Type B pancreatic cell (in vitro differentiated cells): ENCODE data around the gene GTF2H1. TPM values are rescaled to one million over a fixed set of nuclear protein-coding genes. Genes with fewer than 3 reads are reported as not detected.

ENCODE experiments used
- DNase-seq: peaks from one replicate; pipeline ENCODE4 v3.0.0; 2021; ENCODE audit warnings: mixed read lengths; ENCODE audit not compliant: unreplicated experiment; ENCODE audit errors: extremely low spot score
- H3K27ac Mint-ChIP-seq: 2 replicates; pipeline ENCODE4 v1.8.0; 2021; ENCODE audit warnings: mild to moderate bottlenecking, mixed read lengths
- H3K27me3 Mint-ChIP-seq: 2 replicates; pipeline ENCODE4 v1.8.0; 2021; ENCODE audit warnings: mixed read lengths
- H3K36me3 Mint-ChIP-seq: 2 replicates; pipeline ENCODE4 v1.8.0; 2021; ENCODE audit warnings: mixed read lengths
- H3K4me1 Mint-ChIP-seq: one replicate; pipeline ENCODE4 v1.8.0; 2021; ENCODE audit warnings: mixed read lengths; ENCODE audit not compliant: unreplicated experiment
- H3K4me3 Mint-ChIP-seq: 2 replicates; pipeline ENCODE4 v1.8.0; 2021; ENCODE audit warnings: mild to moderate bottlenecking, mixed read lengths
- H3K9me3 Mint-ChIP-seq: 2 replicates; pipeline ENCODE4 v1.8.0; 2021; ENCODE audit warnings: mixed read lengths
- total RNA-seq: library from RNA; stranded (reverse); gene quantifications from 2 replicates; pipeline ENCODE4 v1.2.1, GENCODE V29; 2021; ENCODE audit warnings: low replicate concordance
- TF ChIP-seq, protein P1 (sequence below): fragments of 200-600 bp; sonication (generic); conservative IDR thresholded peaks from 2 replicates; pipeline ENCODE4 v1.5.0; 2021; ENCODE audit warnings: antibody characterized with exemption, mild to moderate bottlenecking

The GTF2H1 gene
- total RNA-seq, 1 donor from 2014 or later, result 41.6 TPM

DNA sequence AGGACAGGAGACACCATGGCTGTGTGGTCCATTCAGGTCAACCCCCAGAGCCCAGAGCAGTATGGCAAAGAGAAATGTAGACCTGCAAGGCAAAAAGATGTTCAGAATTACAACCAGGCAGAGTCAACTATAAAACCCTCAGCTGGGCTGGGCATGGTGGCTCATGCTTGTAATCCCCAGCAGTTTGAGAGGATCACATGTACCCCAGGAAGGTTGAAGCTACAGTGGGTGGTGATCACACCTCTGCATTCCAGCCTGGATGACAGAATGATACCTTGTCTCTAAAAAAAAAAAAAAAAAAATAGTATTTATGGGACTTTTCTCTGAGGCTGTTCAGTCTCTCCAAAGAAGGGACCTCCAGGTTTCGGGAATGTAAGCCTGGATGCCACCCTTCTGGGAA lies 53.6 kb downstream of the GTF2H1 start:
- Mint-ChIP-seq H3K9me3 (no peaks in the 10 kb centered on the region), H3K4me3 (no peak overlapping the region), H3K27ac (no peak overlapping the region), H3K27me3 (no peaks in the 10 kb centered on the region), H3K36me3 (no peaks in the 10 kb centered on the region), H3K4me1 (no peaks in the 10 kb centered on the region)
- no peak for DNase-seq
- TF ChIP-seq, protein P1, sequence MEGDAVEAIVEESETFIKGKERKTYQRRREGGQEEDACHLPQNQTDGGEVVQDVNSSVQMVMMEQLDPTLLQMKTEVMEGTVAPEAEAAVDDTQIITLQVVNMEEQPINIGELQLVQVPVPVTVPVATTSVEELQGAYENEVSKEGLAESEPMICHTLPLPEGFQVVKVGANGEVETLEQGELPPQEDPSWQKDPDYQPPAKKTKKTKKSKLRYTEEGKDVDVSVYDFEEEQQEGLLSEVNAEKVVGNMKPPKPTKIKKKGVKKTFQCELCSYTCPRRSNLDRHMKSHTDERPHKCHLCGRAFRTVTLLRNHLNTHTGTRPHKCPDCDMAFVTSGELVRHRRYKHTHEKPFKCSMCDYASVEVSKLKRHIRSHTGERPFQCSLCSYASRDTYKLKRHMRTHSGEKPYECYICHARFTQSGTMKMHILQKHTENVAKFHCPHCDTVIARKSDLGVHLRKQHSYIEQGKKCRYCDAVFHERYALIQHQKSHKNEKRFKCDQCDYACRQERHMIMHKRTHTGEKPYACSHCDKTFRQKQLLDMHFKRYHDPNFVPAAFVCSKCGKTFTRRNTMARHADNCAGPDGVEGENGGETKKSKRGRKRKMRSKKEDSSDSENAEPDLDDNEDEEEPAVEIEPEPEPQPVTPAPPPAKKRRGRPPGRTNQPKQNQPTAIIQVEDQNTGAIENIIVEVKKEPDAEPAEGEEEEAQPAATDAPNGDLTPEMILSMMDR, result no peak

- TF ChIP-seq, protein P1, result no peak
- no peaks in the 10 kb centered on the region for H3K27me3 Mint-ChIP-seq
- no peak overlapping the region for H3K4me3 Mint-ChIP-seq
- H3K36me3 Mint-ChIP-seq, result no peaks in the 10 kb centered on the region
- H3K9me3 Mint-ChIP-seq, result no peaks in the 10 kb centered on the region
- H3K27ac Mint-ChIP-seq, result no peak overlapping the region
- no peak for DNase-seq
- H3K4me1 Mint-ChIP-seq, result peaks cover 14% of the 10 kb centered on the region
These were observed 56.8 kb downstream of the GTF2H1 start for GRCh38 chr11:18379201-18379600.

- TF ChIP-seq, protein P1, result no peak
- Mint-ChIP-seq H3K4me1 (peaks cover 15% of the 10 kb centered on the region), H3K4me3 (no peak overlapping the region), H3K27ac (peak overlapping the region; percentile 94), H3K9me3 (no peaks in the 10 kb centered on the region), H3K36me3 (no peaks in the 10 kb centered on the region), H3K27me3 (no peaks in the 10 kb centered on the region)
- DNase-seq, result no peak
These were observed 61.2 kb downstream of the GTF2H1 start for GRCh38 chr11:18383388-18384156.

DNA sequence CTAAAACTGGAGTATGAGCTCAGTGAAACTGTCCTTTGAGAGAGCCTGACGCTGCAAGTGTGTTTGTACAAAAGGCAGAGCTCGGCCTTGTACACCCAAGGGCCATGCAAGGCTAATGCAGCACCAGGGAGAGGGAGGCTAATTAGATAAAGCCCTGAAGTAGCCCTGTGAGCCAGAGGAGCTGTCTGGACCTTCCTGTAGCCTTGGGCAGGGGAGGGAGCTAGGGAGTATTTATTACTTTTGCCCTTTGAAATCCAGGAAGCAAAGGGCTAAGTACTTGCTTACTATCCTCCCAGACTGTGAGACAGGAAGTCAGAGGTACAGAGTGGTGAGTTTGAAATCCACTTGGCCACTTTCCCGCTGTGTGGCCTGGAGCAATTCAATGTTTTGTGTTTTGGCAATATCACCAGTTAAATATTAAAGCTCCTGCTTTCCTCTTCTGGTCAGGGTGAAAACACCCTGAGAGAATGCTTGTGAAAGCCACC lies 61.8 kb downstream of the GTF2H1 start:
- Mint-ChIP-seq H3K4me1 (peaks cover 15% of the 10 kb centered on the region), H3K36me3 (no peaks in the 10 kb centered on the region), H3K27me3 (no peaks in the 10 kb centered on the region), H3K9me3 (no peaks in the 10 kb centered on the region), H3K27ac (peak overlapping the region; percentile 94), H3K4me3 (no peak overlapping the region)
- no peak for DNase-seq
- TF ChIP-seq, protein P1, result no peak

DNA sequence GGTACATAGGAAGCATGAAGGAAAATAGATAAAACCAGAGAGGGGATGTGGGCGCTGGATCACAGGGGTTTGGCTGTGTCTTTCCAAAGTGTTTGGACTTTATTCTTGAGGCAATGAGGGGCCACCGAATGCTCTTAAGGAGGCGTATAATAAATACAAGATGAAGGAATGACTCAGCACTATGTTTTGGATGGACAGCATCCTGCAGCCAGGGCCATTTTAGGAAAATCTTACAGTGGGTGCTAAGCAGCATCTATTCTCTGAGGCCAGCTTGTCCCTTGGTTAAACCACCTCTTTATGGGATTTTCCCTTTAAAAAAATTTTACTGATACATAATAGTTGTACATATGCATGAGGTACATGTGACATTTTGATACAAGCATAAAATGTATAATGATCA lies 67.7 kb downstream of the GTF2H1 start:
- DNase-seq, result no peak
- Mint-ChIP-seq H3K36me3 (no peaks in the 10 kb centered on the region), H3K27ac (no peak overlapping the region), H3K4me1 (peaks cover 5% of the 10 kb centered on the region), H3K27me3 (no peaks in the 10 kb centered on the region), H3K4me3 (no peak overlapping the region), H3K9me3 (no peaks in the 10 kb centered on the region)
- TF ChIP-seq, protein P1, result no peak
